A549 (cell line): Measurements from ENCODE around the gene PLPPR3. TPM values are rescaled to one million over a fixed set of nuclear protein-coding genes. Genes with fewer than 3 reads are reported as not detected.
A peak's percentile ranks its signal among the peaks of the same experiment; 100 is the strongest.

Experiments used
- ATAC-seq, 2 experiments: fragments of 200-7000 bp in 1 of 2; fragments of >200 bp in 1 of 2; cut with Nextera tagmentation in 1 of 2; cut with Tn5 transposase in 1 of 2; 3 replicates each; pipeline versions ENCODE4 v1.8.0 to v1.9.1; 2018 to 2020; ENCODE audit warnings: mild to moderate bottlenecking in 1 of 2, moderate library complexity in 1 of 2
- CTCF ChIA-PET: fragments of 300-600 bp; sonication (Branson Sonifier 250); formaldehyde crosslinking; extraction: SDS; loops from one replicate; lab custom pipeline; 2021; ENCODE audit warnings: antibody characterized with exemption, inconsistent platforms; lab: Yijun Ruan, JAX
- POLR2A ChIA-PET: fragments of 350-600 bp; formaldehyde crosslinking; extraction: SDS; loops from one replicate; lab custom pipeline; 2021; ENCODE audit warnings: antibody characterized with exemption, inconsistent platforms; lab: Yijun Ruan, JAX
- DNase-seq, 2 experiments: peaks; one replicate each; pipeline versions ENCODE4 v3.0.0 to v3.0.0-alpha.2; 2011 to 2016; ENCODE audit warnings: low read depth in 1 of 2, low spot score in 1 of 2
- FAIRE-seq: peaks from 2 replicates; lab custom pipeline; 2011; peaks lifted over from hg19 to GRCh38; lab: Jason Lieb, UNC
- H3K27ac ChIP-seq, 2 experiments: fragments of >200 bp; sonication (Bioruptor Twin); formaldehyde crosslinking; 3 replicates each; pipeline ENCODE4 v1.5.1; 2016 to 2017
- H3K4me1 ChIP-seq: fragments of >200 bp; sonication (Bioruptor Twin); formaldehyde crosslinking; 3 replicates; pipeline ENCODE4 v1.6.1; 2016
- H3K4me2 ChIP-seq: fragments of >200 bp; sonication (Bioruptor Twin); formaldehyde crosslinking; 3 replicates; pipeline ENCODE4 v1.6.1; 2016
- H3K4me3 ChIP-seq: fragments of >200 bp; sonication (Bioruptor Twin); formaldehyde crosslinking; 3 replicates; pipeline ENCODE4 v1.5.1; 2016
- H3K9me3 ChIP-seq: fragments of >200 bp; sonication (Bioruptor Twin); formaldehyde crosslinking; 3 replicates; pipeline ENCODE4 v1.6.1; 2016
- BCL3 ChIP-seq: fragments of >200 bp; sonication (Bioruptor Twin); formaldehyde crosslinking; IDR thresholded peaks from 3 replicates; pipeline ENCODE4 v1.6.1; 2016
- E2F6 ChIP-seq: IDR thresholded peaks from 2 replicates; pipeline ENCODE4 v1.6.1; 2012; ENCODE audit warnings: low read depth, borderline replicate concordance
- GATA3 ChIP-seq: IDR thresholded peaks from 2 replicates; pipeline ENCODE4 v1.6.1; 2012; ENCODE audit warnings: borderline replicate concordance
- HDAC2 ChIP-seq: fragments of 200-600 bp; sonication (generic); IDR thresholded peaks from 2 replicates; pipeline ENCODE4 v1.6.1; 2016
- HMGXB4 ChIP-seq: fragments of 250-450 bp; sonication (Bioruptor Pico); IDR thresholded peaks from 2 replicates; pipeline ENCODE4 v1.5.0; 2021; ENCODE audit warnings: mild to moderate bottlenecking, moderate library complexity, borderline replicate concordance
- MAFK ChIP-seq: fragments of 450-650 bp; IDR thresholded peaks from 2 replicates; pipeline ENCODE4 v1.6.1; 2014; ENCODE audit not compliant: partially characterized antibody
- MAZ ChIP-seq: fragments of 150-350 bp; IDR thresholded peaks from 2 replicates; pipeline ENCODE4 v1.6.1; 2014; ENCODE audit warnings: antibody characterized with exemption, low read depth, low read length, borderline replicate concordance
- NR3C1 ChIP-seq: fragments of >200 bp; sonication (Bioruptor Twin); formaldehyde crosslinking; IDR thresholded peaks from 3 replicates; pipeline ENCODE4 v1.6.1; 2017
- PBX3 ChIP-seq: IDR thresholded peaks from 2 replicates; pipeline ENCODE4 v1.6.1; 2012
- POLR2A ChIP-seq: IDR thresholded peaks from 2 replicates; pipeline ENCODE4 v1.6.1; 2012; ENCODE audit warnings: mild to moderate bottlenecking, low read length
- POLR2AphosphoS2 ChIP-seq: conservative IDR thresholded peaks from 2 replicates; pipeline ENCODE4 v1.6.1; 2012; ENCODE audit warnings: low read length, improper control_type of control experiment, inconsistent platforms
- RAD21 ChIP-seq, 2 experiments: fragments of >200 bp in 1 of 2; sonication (Bioruptor Twin) in 1 of 2; formaldehyde crosslinking in 1 of 2; IDR thresholded peaks in 1 of 2; conservative IDR thresholded peaks in 1 of 2; 2 replicates in 1 of 2; 3 replicates in 1 of 2; pipeline ENCODE4 v1.6.1; 2012 to 2018; ENCODE audit warnings: inconsistent platforms in 1 of 2
- RNF2 ChIP-seq: fragments of 200-600 bp; sonication (generic); IDR thresholded peaks from 2 replicates; pipeline ENCODE4 v1.6.1; 2016; ENCODE audit warnings: low read depth, mild to moderate bottlenecking, antibody characterized with exemption, moderate library complexity, borderline replicate concordance
- SMC3 ChIP-seq: fragments of >200 bp; sonication (Bioruptor Twin); formaldehyde crosslinking; IDR thresholded peaks from 3 replicates; pipeline ENCODE4 v1.6.1; 2018; ENCODE audit warnings: inconsistent platforms
- TP53 ChIP-seq: fragments of 250-450 bp; sonication (Bioruptor Pico); IDR thresholded peaks from 2 replicates; pipeline ENCODE4 v1.5.0; 2021; ENCODE audit warnings: mild to moderate bottlenecking, moderate library complexity
- USF2 ChIP-seq: fragments of 450-650 bp; IDR thresholded peaks from 2 replicates; pipeline ENCODE4 v1.6.1; 2014; ENCODE audit warnings: antibody characterized with exemption
- ZNF302 ChIP-seq: fragments of 250-450 bp; sonication (Bioruptor Pico); IDR thresholded peaks from 2 replicates; pipeline ENCODE4 v1.9.0; 2021; ENCODE audit warnings: inconsistent platforms, mild to moderate bottlenecking, moderate library complexity
- WGBS: methylation state at CpG from one replicate; pipeline ENCODE4 v1.1.6; 2017; ENCODE audit errors: missing lambda C conversion rate; 5-methylcytosine and 5-hydroxymethylcytosine counted together
- polyA plus RNA-seq, 4 experiments: library from polyadenylated mRNA; depleted of rRNA in 3 of 4; stranded (reverse); fragments of >200 nt; fragmentation: RNase III in 1 of 4; extraction: RNeasy Plus Mini Kit Qiagen cat#74134 plus additional on column Dnase treatment in 1 of 4; gene quantifications; 2 replicates in 3 of 4; 3 replicates in 1 of 4; pipeline ENCODE4 v1.2.3, GENCODE V29; 2011 to 2017

PLPPR3 gene
- polyA plus RNA-seq, 2 of the 4 experiments (the other 2 are of a cell fraction), result 2.6 to 3.7 TPM

GRCh38 chr19:813219-814151 is 8.3 kb downstream of the PLPPR3 start:
- TF ChIP-seq PBX3 (peak; percentile 40; the same call in 1 of the 2 replicates), MAFK (peak; percentile 53), BCL3 (no peak), GATA3 (no peak)
- FAIRE-seq, result no peak
- POLR2A ChIA-PET, result no interaction called here
- Histone ChIP-seq H3K9me3 (no peaks in the 10 kb centered on the region), H3K4me3 (no peak overlapping the region), H3K4me1 (no peaks in the 10 kb centered on the region), H3K4me2 (no peak overlapping the region), H3K27ac (no peak overlapping the region)
- WGBS, result 97% methylated on average over 17 of the region's 87 CpGs
- CTCF ChIA-PET, result no interaction called here
- ATAC-seq, result peak; percentile 3 to 9; a peak in 3 of 6 replicates
- no peak for DNase-seq

GRCh38 chr19:812747-813218 is 9.0 kb downstream of the PLPPR3 start:
- Histone ChIP-seq H3K4me3 (no peak overlapping the region), H3K9me3 (no peaks in the 10 kb centered on the region), H3K4me1 (no peaks in the 10 kb centered on the region), H3K27ac (no peak overlapping the region), H3K4me2 (no peak overlapping the region)
- ChIA-PET CTCF (no interaction called here), POLR2A (no interaction called here)
- no peak for ATAC-seq
- 93% methylated on average over 37 of the region's 72 CpGs for WGBS
- no peak for FAIRE-seq
- TF ChIP-seq HDAC2 (no peak), POLR2AphosphoS2 (0 out of 2 replicates have a peak, but pooled peaks have one; percentile 1)
- no peak for DNase-seq

GRCh38 chr19:812049-812746 is 9.6 kb downstream of the PLPPR3 start:
- ATAC-seq, result no peak
- FAIRE-seq, result no peak
- Histone ChIP-seq H3K4me1 (no peaks in the 10 kb centered on the region), H3K4me2 (no peak overlapping the region), H3K27ac (no peak overlapping the region), H3K4me3 (no peak overlapping the region), H3K9me3 (no peaks in the 10 kb centered on the region)
- no peak for DNase-seq
- 95% methylated on average over 32 of the region's 80 CpGs for WGBS
- ChIA-PET CTCF (no interaction called here), POLR2A (no interaction called here)
- TF ChIP-seq HMGXB4, result no peak
- TF ChIP-seq ZNF302 (CRISPR knock-in tag), result no peak
- TF ChIP-seq SMC3, result no peak
- TF ChIP-seq TP53 (CRISPR knock-in tag), result no peak
- TF ChIP-seq E2F6, result no peak

GRCh38 chr19:811506-812048 is 10.2 kb downstream of the PLPPR3 start:
- Histone ChIP-seq H3K9me3 (no peaks in the 10 kb centered on the region), H3K4me1 (no peaks in the 10 kb centered on the region), H3K27ac (no peak overlapping the region), H3K4me2 (no peak overlapping the region), H3K4me3 (no peak overlapping the region)
- ATAC-seq (no peak), DNase-seq (no peak), FAIRE-seq (no peak)
- ChIA-PET POLR2A (no interaction called here), CTCF (no interaction called here)
- TF ChIP-seq NR3C1 (no peak), POLR2A (no peak), MAZ (no peak), HDAC2 (no peak), USF2 (no peak), GATA3 (no peak), RNF2 (no peak), RAD21 (conservative IDR thresholded peaks at IDR 0.05 in 1 of 2, IDR thresholded peaks at IDR 0.05 in 1 of 2) (no peak)
- WGBS, result 89% methylated on average over 20 of the region's 20 CpGs
